ENCODE data around the gene DEFB125.
"Not testable (repeated sequence)": the region's sequence is repeated elsewhere in the genome, so short reads cannot be mapped to it uniquely, and the experiment has no call there.

DEFB125 gene

GRCh38 chr20:101975-102374 is 14.5 kb downstream of the DEFB125 start:
- in situ Hi-C loops (cut with MboI; ENCODE audit: low pct_unique_long_range_greater_than_20kb, low sequenced_read_pairs, unreplicated experiment): no loop called here
- DNase-seq (ENCODE audit: low spot score): no peak
- no peak for TF ChIP-seq CTCF (IDR thresholded peaks at IDR 0.05; ENCODE audit: extremely low read depth, insufficient read depth, missing control alignments)

GRCh38 chr20:103456-103855 is 16.0 kb downstream of the DEFB125 start:
- in situ Hi-C loops (cut with MboI; ENCODE audit: low pct_unique_long_range_greater_than_20kb, low sequenced_read_pairs, unreplicated experiment): no loop called here
- TF ChIP-seq CTCF (IDR thresholded peaks at IDR 0.05; ENCODE audit: extremely low read depth, insufficient read depth, missing control alignments): no peak
- DNase-seq (ENCODE audit: low spot score): no peak

GRCh38 chr20:112396-112795 is 24.9 kb downstream of the DEFB125 start:
- no peak for TF ChIP-seq CTCF (IDR thresholded peaks at IDR 0.05; ENCODE audit: extremely low read depth, insufficient read depth, missing control alignments)
- no peak for DNase-seq (ENCODE audit: low spot score)
- in situ Hi-C loops (cut with MboI; ENCODE audit: low pct_unique_long_range_greater_than_20kb, low sequenced_read_pairs, unreplicated experiment): no loop called here

- TF ChIP-seq CTCF (IDR thresholded peaks at IDR 0.05; ENCODE audit: extremely low read depth, insufficient read depth, missing control alignments): no peak
- in situ Hi-C loops (cut with MboI; ENCODE audit: low pct_unique_long_range_greater_than_20kb, low sequenced_read_pairs, unreplicated experiment): no loop called here
- DNase-seq (ENCODE audit: low spot score): no peak
These were observed 30.0 kb downstream of the DEFB125 start for GRCh38 chr20:117518-117917.

- in situ Hi-C loops (cut with MboI; ENCODE audit: low pct_unique_long_range_greater_than_20kb, low sequenced_read_pairs, unreplicated experiment); DNase-seq (ENCODE audit: low spot score): not testable (repeated sequence)
These were observed 42.4 kb downstream of the DEFB125 start for GRCh38 chr20:129786-130323.

GRCh38 chr20:137668-138490 is 50.4 kb downstream of the DEFB125 start:
- no peak for DNase-seq (ENCODE audit: low spot score)
- peak; percentile 43 for TF ChIP-seq CTCF (IDR thresholded peaks at IDR 0.05; ENCODE audit: extremely low read depth, insufficient read depth, missing control alignments)
- in situ Hi-C loops (cut with MboI; ENCODE audit: low pct_unique_long_range_greater_than_20kb, low sequenced_read_pairs, unreplicated experiment): no loop called here

- in situ Hi-C loops (cut with MboI; ENCODE audit: low pct_unique_long_range_greater_than_20kb, low sequenced_read_pairs, unreplicated experiment): no loop called here
- no peak for DNase-seq (ENCODE audit: low spot score)
- no peak for TF ChIP-seq CTCF (IDR thresholded peaks at IDR 0.05; ENCODE audit: extremely low read depth, insufficient read depth, missing control alignments)
These were observed 54.8 kb downstream of the DEFB125 start, which contains the start of gene DEFB126 for GRCh38 chr20:142290-142689. Gene DEFB126 (plus strand): TSS chr20:142590. CDS start chr20:142629, 39 bp downstream.

Measured in GM13977 (cell line).